H1 (cell line): Measurements from ENCODE around the gene LRRC3B. TPM values are rescaled to one million over a fixed set of nuclear protein-coding genes. Genes with fewer than 3 reads are reported as not detected.

Experiments used
- CTCF ChIA-PET: fragments of 300-600 bp; sonication (Branson Sonifier 250); formaldehyde crosslinking; loops from one replicate; lab custom pipeline; 2021; ENCODE audit not compliant: partially characterized antibody; lab: Charles Lee
- POLR2A ChIA-PET: fragments of 300-600 bp; sonication (Branson Sonifier 250); formaldehyde crosslinking; loops from one replicate; lab custom pipeline; 2021; ENCODE audit warnings: inconsistent platforms; ENCODE audit not compliant: partially characterized antibody; lab: Charles Lee
- DNase-seq, 2 experiments: peaks; one replicate each; pipeline versions ENCODE4 v3.0.0 to v3.0.0-alpha.2; 2010 to 2022; ENCODE audit warnings: low spot score in 2 of 2, low read depth in 1 of 2, mixed read lengths in 1 of 2
- FAIRE-seq: peaks from 2 replicates; lab custom pipeline; 2011; peaks lifted over from hg19 to GRCh38; lab: Jason Lieb, UNC
- H2AFZ ChIP-seq: 2 replicates; pipeline ENCODE4 v1.8.1; 2012; ENCODE audit warnings: low read length, inconsistent platforms
- H2AK5ac ChIP-seq: 2 replicates; pipeline ENCODE4 v1.6.1; 2013; ENCODE audit warnings: low read depth, low read length
- H2BK120ac ChIP-seq: replicated peaks from 2 replicates; pipeline ENCODE3; 2013; ENCODE audit warnings: low read depth, low read length, inconsistent platforms
- H2BK12ac ChIP-seq: 2 replicates; pipeline ENCODE4 v1.6.1; 2013; ENCODE audit warnings: low read depth, low read length
- H2BK15ac ChIP-seq: 2 replicates; pipeline ENCODE4 v1.6.1; 2013; ENCODE audit warnings: low read length
- H2BK20ac ChIP-seq: 2 replicates; pipeline ENCODE4 v1.6.1; 2013; ENCODE audit warnings: low read length
- H2BK5ac ChIP-seq: 2 replicates; pipeline ENCODE4 v1.6.1; 2013; ENCODE audit warnings: low read depth, low read length
- H3K14ac ChIP-seq: 2 replicates; pipeline ENCODE4 v1.6.1; 2013; ENCODE audit warnings: inconsistent platforms; ENCODE audit not compliant: insufficient read length
- H3K18ac ChIP-seq: 2 replicates; pipeline ENCODE4 v1.6.1; 2013; ENCODE audit warnings: low read length; ENCODE audit errors: extremely low read depth
- H3K23ac ChIP-seq: 2 replicates; pipeline ENCODE4 v1.6.1; 2013; ENCODE audit warnings: inconsistent platforms; ENCODE audit not compliant: insufficient read length
- H3K23me2 ChIP-seq: 2 replicates; pipeline ENCODE4 v1.6.1; 2013; ENCODE audit warnings: low read depth, low read length
- H3K27ac ChIP-seq: 2 replicates; pipeline ENCODE4 v1.6.1; 2011; ENCODE audit warnings: low read depth, low read length, inconsistent platforms
- H3K27me3 ChIP-seq, 4 experiments: replicated peaks in 1 of 4; 1 replicate in 1 of 4; 2 replicates in 3 of 4; pipeline versions ENCODE4 v1.6.1 to v1.8.1; 2011 to 2013; ENCODE audit warnings: low read length in 3 of 4, mild to moderate bottlenecking in 3 of 4, inconsistent platforms in 2 of 4, mixed read lengths in 2 of 4, moderate library complexity in 1 of 4; ENCODE audit not compliant: control insufficient read depth in 3 of 4, insufficient read depth in 3 of 4; ENCODE audit errors: extremely low read depth in 1 of 4
- H3K36me3 ChIP-seq, 4 experiments: 2 replicates each; pipeline versions ENCODE4 v1.6.1 to v1.8.1; 2011 to 2013; ENCODE audit warnings: mild to moderate bottlenecking in 4 of 4, low read length in 3 of 4, moderate library complexity in 2 of 4, control low read depth in 1 of 4, inconsistent platforms in 1 of 4; ENCODE audit not compliant: insufficient read depth in 4 of 4, control insufficient read depth in 2 of 4
- H3K4ac ChIP-seq: replicated peaks from 2 replicates; pipeline ENCODE3; 2013; ENCODE audit warnings: low read length, low read depth, mixed read lengths, inconsistent platforms; ENCODE audit not compliant: insufficient read length
- H3K4me1 ChIP-seq, 4 experiments: replicated peaks in 1 of 4; 1 replicate in 1 of 4; 2 replicates in 3 of 4; pipeline versions ENCODE4 v1.6.1 to v1.8.1; 2011 to 2013; ENCODE audit warnings: low read length in 3 of 4, inconsistent platforms in 2 of 4, mixed read lengths in 1 of 4; ENCODE audit not compliant: insufficient read depth in 4 of 4, control insufficient read depth in 3 of 4
- H3K4me2 ChIP-seq, 2 experiments: 2 replicates each; pipeline versions ENCODE4 v1.6.1 to v1.8.1; 2011 to 2013; ENCODE audit warnings: low read depth in 2 of 2, low read length in 2 of 2, control low read depth in 1 of 2, inconsistent platforms in 1 of 2, mild to moderate bottlenecking in 1 of 2; ENCODE audit not compliant: insufficient read depth in 1 of 2
- H3K4me3 ChIP-seq, 4 experiments: fragments of 200-600, 300-600 bp in 1 of 4; sonication (generic), shearing (Covaris generic), sonication (Bioruptor Twin) in 1 of 4; 2 replicates each; pipeline versions ENCODE4 v1.5.1 to v1.8.1; 2011 to 2016; ENCODE audit warnings: low read length in 4 of 4, low read depth in 3 of 4, control low read depth in 2 of 4, inconsistent platforms in 2 of 4, mild to moderate bottlenecking in 2 of 4, mixed read lengths in 1 of 4, moderate library complexity in 1 of 4; ENCODE audit not compliant: insufficient read depth in 2 of 4; ENCODE audit errors: extremely low read depth in 1 of 4
- H3K56ac ChIP-seq: replicated peaks from 2 replicates; pipeline ENCODE3; 2013; ENCODE audit warnings: low read depth, mild to moderate bottlenecking, mixed read lengths, low read length, inconsistent platforms; ENCODE audit not compliant: insufficient read length
- H3K79me1 ChIP-seq: 2 replicates; pipeline ENCODE4 v1.6.1; 2013; ENCODE audit warnings: low read depth, low read length, control low read depth
- H3K79me2 ChIP-seq, 2 experiments: 2 replicates each; pipeline versions ENCODE4 v1.6.1 to v1.8.1; 2012 to 2013; ENCODE audit warnings: low read length in 2 of 2, mild to moderate bottlenecking in 2 of 2, inconsistent platforms in 1 of 2; ENCODE audit not compliant: insufficient read depth in 2 of 2, control insufficient read depth in 1 of 2
- H3K9ac ChIP-seq, 4 experiments: replicated peaks in 1 of 4; 1 replicate in 1 of 4; 2 replicates in 3 of 4; pipeline versions ENCODE4 v1.6.1 to v1.8.1; 2011 to 2013; ENCODE audit warnings: low read depth in 3 of 4, low read length in 3 of 4, control low read depth in 2 of 4, mild to moderate bottlenecking in 2 of 4, moderate library complexity in 2 of 4, inconsistent platforms in 1 of 4; ENCODE audit errors: extremely low read depth in 1 of 4
- H3K9me3 ChIP-seq, 2 experiments: 2 replicates each; pipeline versions ENCODE4 v1.6.1 to v1.8.1; 2012 to 2013; ENCODE audit warnings: mild to moderate bottlenecking in 2 of 2, moderate library complexity in 2 of 2, control low read depth in 1 of 2, inconsistent platforms in 1 of 2, low read depth in 1 of 2, low read length in 1 of 2, mixed read lengths in 1 of 2; ENCODE audit not compliant: insufficient read depth in 2 of 2
- H4K20me1 ChIP-seq, 2 experiments: replicated peaks in 1 of 2; 2 replicates each; pipeline versions ENCODE3 to v1.8.1; 2011 to 2013; ENCODE audit warnings: inconsistent platforms in 2 of 2, low read length in 2 of 2, mild to moderate bottlenecking in 1 of 2; ENCODE audit not compliant: insufficient read depth in 2 of 2, control insufficient read depth in 1 of 2
- H4K5ac ChIP-seq: 2 replicates; pipeline ENCODE4 v1.6.1; 2013; ENCODE audit warnings: low read length, low read depth, mixed read lengths, inconsistent platforms; ENCODE audit not compliant: insufficient read length
- H4K8ac ChIP-seq: 2 replicates; pipeline ENCODE4 v1.8.0; 2013; ENCODE audit warnings: mild to moderate bottlenecking, moderate library complexity, low read length, inconsistent platforms; ENCODE audit not compliant: insufficient read depth; ENCODE audit errors: extremely low read depth
- H4K91ac ChIP-seq: replicated peaks from 2 replicates; pipeline ENCODE3; 2013; ENCODE audit warnings: low read length, mixed read lengths, inconsistent platforms; ENCODE audit not compliant: insufficient read length
- E2F6 ChIP-seq: IDR thresholded peaks from 2 replicates; pipeline ENCODE4 v1.6.1; 2012; ENCODE audit warnings: inconsistent platforms
- EZH2 ChIP-seq: fragments of 200-600 bp; sonication (generic); IDR thresholded peaks from 2 replicates; pipeline ENCODE4 v1.7.1; 2012; ENCODE audit warnings: low read depth, mild to moderate bottlenecking, moderate library complexity, low read length, inconsistent platforms; ENCODE audit not compliant: severe bottlenecking
- KDM4A ChIP-seq: IDR thresholded peaks from one replicate; pipeline ENCODE4 v1.7.1; 2012; ENCODE audit warnings: low read depth, mild to moderate bottlenecking, moderate library complexity, low read length, inconsistent platforms; ENCODE audit not compliant: severe bottlenecking
- KDM5A ChIP-seq: fragments of 200-600 bp; IDR thresholded peaks from 2 replicates; pipeline ENCODE4 v1.7.1; 2012; ENCODE audit warnings: mild to moderate bottlenecking, low read length, inconsistent platforms, mixed read lengths
- MAFK ChIP-seq: IDR thresholded peaks from 2 replicates; pipeline ENCODE4 v1.6.1; 2012; ENCODE audit warnings: low read depth, mild to moderate bottlenecking, improper control_type of control experiment, low read length
- RBBP5 ChIP-seq: IDR thresholded peaks from 2 replicates; pipeline ENCODE4 v1.7.1; 2012; ENCODE audit warnings: low read depth, mild to moderate bottlenecking, inconsistent platforms, low read length, moderate library complexity, borderline replicate concordance
- RNF2 ChIP-seq: fragments of 200-900, 300-1000 bp; sonication (generic); IDR thresholded peaks from 2 replicates; pipeline ENCODE4 v1.7.1; 2016; ENCODE audit warnings: borderline replicate concordance, low read depth, mild to moderate bottlenecking, antibody characterized with exemption, low read length; ENCODE audit not compliant: poor library complexity, severe bottlenecking; ENCODE audit errors: missing control alignments
- SUZ12 ChIP-seq: fragments of 200-600 bp; sonication (generic); IDR thresholded peaks from 2 replicates; pipeline ENCODE4 v1.6.1; 2012; ENCODE audit warnings: mild to moderate bottlenecking, inconsistent platforms, low read length, moderate library complexity, mixed read lengths
- TEAD4 ChIP-seq: IDR thresholded peaks from 2 replicates; pipeline ENCODE4 v1.6.1; 2012; ENCODE audit warnings: low read depth, low read length, inconsistent platforms, mixed read lengths
- WGBS, 2 experiments: shearing (Covaris generic) in 1 of 2; methylation state at CpG; one replicate each; pipeline versions ENCODE4 v1.1.6 to v1.1.7; 2013 to 2015; ENCODE audit warnings: low lambda C conversion rate in 2 of 2, mixed read lengths in 2 of 2, inconsistent platforms in 1 of 2, low coverage in 1 of 2, missing lambda C conversion rate in 1 of 2; ENCODE audit not compliant: insufficient replicate concordance in 2 of 2, insufficient coverage in 1 of 2, insufficient read length in 1 of 2; ENCODE audit errors: extremely low coverage in 1 of 2, missing lambda C conversion rate in 1 of 2; 5-methylcytosine and 5-hydroxymethylcytosine counted together
- polyA plus RNA-seq, 7 experiments: library from polyadenylated mRNA; depleted of rRNA in 3 of 7; stranded (reverse) in 5 of 7; unstranded in 2 of 7; fragments of >200 nt in 5 of 7; fragments of 200-250 nt in 2 of 7; gene quantifications; 1 replicate in 5 of 7; 2 replicates in 1 of 7; 4 replicates in 1 of 7; pipeline versions ENCODE4 v1.2.1 to v1.2.3, GENCODE V29; 2011 to 2013; ENCODE audit warnings: missing spikeins in 2 of 7, mixed read lengths in 2 of 7
- total RNA-seq: library from RNA; stranded (reverse); fragmentation: NEBNext Ultra II Directional; extraction: Animal tissue kit (Norgen Biotek cat#: 25700); gene quantifications from 2 replicates; pipeline ENCODE4 v1.2.1, GENCODE V29; 2021

The LRRC3B gene
- total and polyA plus RNA-seq, 2 of the 8 experiments (the other 6 are each of a cell fraction or from before 2014, with no cell fraction given) = 1.6 to 3.1 TPM

GRCh38 chr3:26623419-26624208 lies 1.0 kb downstream of the LRRC3B start:
- Histone ChIP-seq H2AK5ac (no peak overlapping the region), H2BK20ac (peak overlapping the region; percentile 66; the same call in 1 of the 2 replicates), H3K9ac (peak overlapping the region in 2 of 4 experiments; percentile 33 to 39; a peak in 3 of 7 replicates), H3K36me3 (no peaks in the 10 kb centered on the region), H4K5ac (no peak overlapping the region), H3K23me2 (peaks cover 33% of the 10 kb centered on the region), H4K8ac (no peak overlapping the region), H2BK5ac (peak overlapping the region; percentile 55; the same call in 1 of the 2 replicates), H4K91ac (no peak overlapping the region), H2BK12ac (peak overlapping the region; percentile 91; the same call in 1 of the 2 replicates), H3K4me1 (peaks cover 0 to 24% (median 9%) of the 10 kb centered on the region in 4 experiments; a peak in 6 of 7 replicates), H3K23ac (no peak overlapping the region), H4K20me1 (no peaks in the 10 kb centered on the region), H3K9me3 (no peaks in the 10 kb centered on the region), H3K4me2 (peak overlapping the region; percentile 94 to 100), H2BK120ac (no peak overlapping the region), H3K14ac (no peak overlapping the region), H2AFZ (peak overlapping the region; percentile 62; the same call in 1 of the 2 replicates), H2BK15ac (peak overlapping the region; percentile 88; the same call in 1 of the 2 replicates), H3K27me3 (peaks cover 35 to 77% (median 60%) of the 10 kb centered on the region in 4 experiments), H3K79me1 (no peaks in the 10 kb centered on the region), H3K79me2 (no peaks in the 10 kb centered on the region), H3K4ac (no peak overlapping the region), H3K18ac (peak overlapping the region; percentile 62), H3K27ac (no peak overlapping the region), H3K56ac (no peak overlapping the region), H3K4me3 (peak overlapping the region; percentile 63 to 68 (median 66))
- POLR2A ChIA-PET = no interaction called here
- TF ChIP-seq KDM4A = peak; percentile 23
- TF ChIP-seq KDM5A = no peak
- peak; percentile 56 for TF ChIP-seq E2F6
- TF ChIP-seq SUZ12 = peak; percentile 75
- 0 out of 2 replicates have a peak, but pooled peaks have one; percentile 40 for TF ChIP-seq RBBP5
- peak; percentile 61 for TF ChIP-seq RNF2
- TF ChIP-seq MAFK = no peak
- peak; percentile 75 for TF ChIP-seq EZH2
- TF ChIP-seq TEAD4 = peak; percentile 68; the same call in 1 of the 2 replicates
- FAIRE-seq = no peak
- no peak for DNase-seq
- CTCF ChIA-PET = interaction anchor here (0.7 to 1.3 kb wide), 2 partner anchors 10 to 63 kb away, joined by 4 read pairs; no protein-coding TSS in a partner anchor
- WGBS, 2 experiments = 2% methylated on average over 28 of the region's 33 CpGs; no CpG with 5 or more reads in 1 of the 2 experiments
